NCI-H1048 (cell line): ENCODE results near the gene E2F2.
A peak's percentile ranks its signal among the peaks of the same experiment; 100 is the strongest.
"Not testable (repeated sequence)": the region's sequence is repeated elsewhere in the genome, so short reads cannot be mapped to it uniquely, and the experiment has no call there.

Source experiments
- DNase-seq: peaks from one replicate; lab custom pipeline; 2025; lab: John Stamatoyannopoulos, UW

Gene E2F2

GRCh38 chr1:23545851-23546250, 14.8 kb upstream of the E2F2 start:
- DNase-seq, result no peak

GRCh38 chr1:23544444-23545389, 13.7 kb upstream of the E2F2 start:
- peak; percentile 44 for DNase-seq

- DNase-seq, result no peak
Observed at GRCh38 chr1:23543707-23544443, 12.8 kb upstream of the E2F2 start.

GRCh38 chr1:23542940-23543339, 11.9 kb upstream of the E2F2 start:
- DNase-seq, result not testable (repeated sequence)

GRCh38 chr1:23539698-23540266, 8.7 kb upstream of the E2F2 start:
- peak; percentile 60 for DNase-seq

- no peak for DNase-seq
Observed at GRCh38 chr1:23537296-23537973, 6.4 kb upstream of the E2F2 start.

- no peak for DNase-seq
Observed at GRCh38 chr1:23533246-23534023, 2.4 kb upstream of the E2F2 start.

GRCh38 chr1:23531562-23532094, 595 bp upstream of the E2F2 start:
- no peak for DNase-seq

GRCh38 chr1:23530087-23530746, 816 bp downstream of the E2F2 start:
- no peak for DNase-seq

- no peak for DNase-seq
Observed at GRCh38 chr1:23529146-23530086, 1.6 kb downstream of the E2F2 start.

GRCh38 chr1:23528250-23528978, 2.6 kb downstream of the E2F2 start:
- no peak for DNase-seq

GRCh38 chr1:23527900-23528249, 3.2 kb downstream of the E2F2 start:
- no peak for DNase-seq

- DNase-seq, result no peak
Observed at GRCh38 chr1:23527366-23527765, 3.7 kb downstream of the E2F2 start.

- DNase-seq, result no peak
Observed at GRCh38 chr1:23526329-23527041, 4.5 kb downstream of the E2F2 start.

GRCh38 chr1:23525558-23526250, 5.3 kb downstream of the E2F2 start:
- DNase-seq, result no peak

- no peak for DNase-seq
Observed at GRCh38 chr1:23524716-23525401, 6.2 kb downstream of the E2F2 start.

- DNase-seq, result no peak
Observed at GRCh38 chr1:23524163-23524562, 6.9 kb downstream of the E2F2 start.
